Kidney tubule cell (primary cell): ENCODE measurements around the gene TIAM2.
"Not testable (repeated sequence)": the region's sequence is repeated elsewhere in the genome, so short reads cannot be mapped to it uniquely, and the experiment has no call there.

Experiments
- DNase-seq: peaks from one replicate; pipeline ENCODE4 v3.0.0-alpha.2; 2018; ENCODE audit warnings: low spot score

The TIAM2 gene

DNA sequence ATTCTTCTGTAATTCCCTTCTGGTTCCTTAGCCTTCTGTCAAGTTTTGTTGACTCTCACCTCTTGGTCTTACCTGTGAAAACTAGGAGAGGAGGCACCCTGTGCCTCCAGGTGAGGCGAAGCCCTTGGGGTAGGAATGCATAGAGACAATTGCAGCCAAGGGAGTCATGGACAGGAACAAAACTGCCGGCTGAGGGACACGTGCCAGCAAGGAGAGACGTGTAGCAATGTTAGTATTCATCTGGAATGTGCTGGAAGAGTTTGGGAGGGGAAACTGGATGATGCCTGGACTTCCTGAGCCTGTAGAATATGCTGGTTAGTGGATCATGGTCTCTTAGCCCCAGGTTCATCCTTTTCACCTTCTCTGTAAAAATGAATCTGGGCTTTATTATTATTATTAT, 3.9 kb upstream of the TIAM2 start:
- no peak for DNase-seq

GRCh38 chr6:154993026-154993425, 2.1 kb upstream of the TIAM2 start:
- no peak for DNase-seq

- no peak for DNase-seq
These were observed 1.4 kb upstream of the TIAM2 start for GRCh38 chr6:154993710-154994109.

DNA sequence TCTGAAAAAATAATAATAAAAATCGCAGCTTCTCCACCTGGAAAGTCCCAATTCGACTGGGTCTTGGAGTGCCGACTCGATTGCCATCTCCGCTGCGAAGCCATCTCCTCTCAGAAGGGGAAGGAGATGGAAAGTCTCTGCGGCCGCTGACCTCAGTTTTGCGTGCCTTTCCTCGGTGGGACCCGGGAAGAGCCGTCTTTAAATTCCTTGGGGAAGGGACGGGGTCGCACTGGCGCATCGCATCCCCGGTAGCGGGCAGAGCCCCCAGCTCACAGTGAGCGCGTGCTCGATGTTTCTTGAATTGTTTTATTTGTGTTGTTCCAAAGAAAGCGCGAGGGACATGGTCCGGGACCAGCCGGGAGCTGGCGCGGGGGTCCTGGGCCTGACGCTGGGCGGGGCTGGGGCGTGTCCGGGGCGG, 270 bp upstream of the TIAM2 start:
- DNase-seq = no peak

- DNase-seq = no peak
These were observed 988 bp downstream of the TIAM2 start for GRCh38 chr6:154996016-154996590.

- peak; percentile 40 for DNase-seq
These were observed 1.8 kb downstream of the TIAM2 start for GRCh38 chr6:154996841-154997311.

- DNase-seq = no peak
These were observed 3.7 kb downstream of the TIAM2 start for GRCh38 chr6:154998855-154999254.

DNA sequence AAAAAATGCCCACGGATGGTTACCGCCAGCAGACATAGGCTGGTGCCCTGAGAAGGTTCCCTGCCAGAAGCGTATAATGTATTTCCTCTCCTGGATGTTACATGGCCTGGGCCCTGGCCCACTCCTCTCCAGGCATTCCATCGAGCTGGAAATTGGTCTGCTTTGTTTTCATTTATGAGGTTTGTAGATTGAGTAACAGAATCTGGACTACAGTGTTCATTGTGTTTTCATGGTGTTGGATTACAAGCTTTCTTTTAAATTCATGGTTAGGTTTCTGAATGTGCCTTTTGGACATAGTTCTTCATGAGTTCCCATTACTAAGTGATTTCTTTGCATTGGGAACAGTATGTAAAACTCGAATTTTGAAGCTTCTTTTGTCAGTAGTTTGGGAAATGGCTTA, 6.4 kb downstream of the TIAM2 start:
- DNase-seq = no peak

DNA sequence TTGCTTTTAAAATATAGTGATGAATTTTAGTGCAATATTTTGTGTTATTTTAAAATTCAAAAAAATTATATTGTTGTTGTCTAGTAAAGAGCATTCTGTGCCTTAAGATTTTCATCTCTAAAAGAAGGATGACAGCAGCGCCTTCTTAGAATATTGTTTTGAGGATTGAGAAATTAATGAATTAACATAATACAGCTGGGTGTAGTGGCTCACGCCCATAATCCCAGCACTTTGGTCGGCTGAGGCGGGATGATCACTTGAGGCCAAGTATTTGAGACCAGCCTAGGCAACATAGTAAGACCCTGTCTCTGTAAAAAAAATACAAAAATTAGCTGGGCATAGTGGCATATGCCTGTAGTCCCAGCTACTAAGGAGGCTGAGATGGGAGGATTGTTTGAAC, 6.8 kb downstream of the TIAM2 start:
- DNase-seq = no peak

DNA sequence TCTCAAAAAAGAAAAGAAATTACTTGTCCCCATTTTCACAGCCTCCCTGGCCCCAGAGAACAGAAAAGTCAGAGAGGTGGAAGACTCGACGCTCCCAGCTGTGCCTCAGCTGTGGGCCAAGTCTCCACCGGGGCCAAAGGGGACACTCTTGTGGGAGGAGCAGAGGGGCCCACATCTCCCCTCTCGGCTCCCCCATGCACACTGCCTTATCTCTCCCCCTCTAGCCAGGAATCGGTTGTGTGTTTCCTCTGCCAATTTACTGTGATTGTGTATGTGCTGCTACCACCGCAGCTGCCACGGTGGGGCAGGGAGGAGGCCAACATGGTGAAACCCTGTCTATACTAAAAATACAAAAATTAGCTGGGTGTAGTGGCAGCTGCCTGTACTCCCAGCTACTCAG, 8.4 kb downstream of the TIAM2 start:
- no peak for DNase-seq

GRCh38 chr6:155004017-155004416, 8.9 kb downstream of the TIAM2 start:
- DNase-seq = no peak

- no peak for DNase-seq
These were observed 9.7 kb downstream of the TIAM2 start for GRCh38 chr6:155004576-155005372.

GRCh38 chr6:155008625-155009024, 13.5 kb downstream of the TIAM2 start:
- DNase-seq = no peak

- no peak for DNase-seq
These were observed 15.8 kb downstream of the TIAM2 start for GRCh38 chr6:155010940-155011339.

- no peak for DNase-seq
These were observed 16.7 kb downstream of the TIAM2 start for GRCh38 chr6:155011809-155012291.

GRCh38 chr6:155013457-155013876, 18.4 kb downstream of the TIAM2 start:
- no peak for DNase-seq

DNA sequence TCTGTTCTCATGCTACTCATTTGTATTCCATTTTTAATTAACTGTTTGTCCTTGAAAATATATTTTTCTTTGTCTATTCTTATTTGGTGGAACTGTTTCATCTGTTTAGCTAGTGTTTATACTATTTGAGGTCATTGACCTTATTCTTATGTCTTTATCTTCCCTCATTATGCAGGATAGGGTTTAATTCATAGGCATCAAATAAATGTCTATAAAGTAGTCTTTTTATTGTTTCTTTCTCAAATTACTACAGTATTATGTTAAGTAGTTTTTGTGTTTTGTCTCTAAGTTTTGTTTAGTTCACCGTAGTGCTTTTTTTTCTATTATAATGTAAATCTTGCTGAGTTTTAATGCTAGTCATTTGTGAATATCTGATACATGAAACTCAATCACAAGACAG, 19.0 kb downstream of the TIAM2 start:
- DNase-seq = no peak

DNA sequence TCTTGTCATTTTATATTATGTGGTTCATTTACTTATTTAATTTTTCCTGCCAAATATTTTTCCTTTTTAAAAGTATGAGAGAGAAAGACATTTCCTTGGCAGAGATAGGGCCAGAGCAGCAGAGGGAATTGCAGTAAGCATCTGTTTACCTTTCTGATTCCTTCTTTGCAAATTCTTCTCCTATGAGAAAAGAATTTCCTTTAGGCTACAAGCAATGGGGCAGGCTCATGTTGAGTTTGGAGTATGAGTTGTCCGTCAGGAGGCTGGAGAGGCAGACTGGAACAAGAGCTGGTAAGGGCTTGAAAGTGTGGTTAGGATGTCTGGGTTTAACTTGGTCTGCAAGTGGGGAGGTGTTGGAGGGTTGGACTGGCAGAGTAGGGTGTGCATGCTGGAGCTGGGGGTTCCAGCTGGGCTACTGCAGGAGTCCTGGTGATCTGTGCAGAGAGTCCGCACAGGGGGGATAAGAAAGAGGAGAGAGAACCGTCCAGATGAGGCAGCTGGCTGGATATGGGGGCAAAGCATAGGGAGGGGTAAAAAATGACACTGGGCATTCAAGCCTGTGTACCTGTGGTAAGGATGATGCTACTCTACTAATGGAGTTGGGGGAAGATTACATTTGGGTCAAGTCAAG, 19.7 kb downstream of the TIAM2 start:
- DNase-seq = no peak

DNA sequence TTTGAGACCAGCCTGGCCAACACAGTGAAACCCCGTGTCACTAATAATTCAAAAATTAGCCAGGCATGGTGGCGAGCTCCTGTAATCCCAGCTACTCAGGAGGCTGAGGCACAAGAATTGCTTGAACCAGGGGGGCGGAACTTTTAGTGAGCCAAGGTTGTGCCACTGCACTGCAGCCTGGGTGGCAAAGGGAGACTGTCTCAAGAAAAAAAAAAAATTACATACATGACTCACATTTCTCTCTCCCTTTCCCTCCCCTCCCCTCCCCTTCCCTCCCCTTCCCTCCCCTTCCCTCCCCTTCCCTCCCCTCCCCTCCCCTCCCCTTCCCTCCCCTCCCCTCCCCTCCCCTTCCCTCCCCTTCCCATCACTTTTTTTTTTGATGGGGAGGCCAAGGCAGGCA, 23.3 kb downstream of the TIAM2 start:
- not testable (repeated sequence) for DNase-seq

GRCh38 chr6:155021680-155022079, 26.6 kb downstream of the TIAM2 start:
- DNase-seq = no peak

GRCh38 chr6:155022721-155023120, 27.6 kb downstream of the TIAM2 start:
- DNase-seq = no peak

GRCh38 chr6:155023717-155024116, 28.6 kb downstream of the TIAM2 start:
- DNase-seq = no peak

DNA sequence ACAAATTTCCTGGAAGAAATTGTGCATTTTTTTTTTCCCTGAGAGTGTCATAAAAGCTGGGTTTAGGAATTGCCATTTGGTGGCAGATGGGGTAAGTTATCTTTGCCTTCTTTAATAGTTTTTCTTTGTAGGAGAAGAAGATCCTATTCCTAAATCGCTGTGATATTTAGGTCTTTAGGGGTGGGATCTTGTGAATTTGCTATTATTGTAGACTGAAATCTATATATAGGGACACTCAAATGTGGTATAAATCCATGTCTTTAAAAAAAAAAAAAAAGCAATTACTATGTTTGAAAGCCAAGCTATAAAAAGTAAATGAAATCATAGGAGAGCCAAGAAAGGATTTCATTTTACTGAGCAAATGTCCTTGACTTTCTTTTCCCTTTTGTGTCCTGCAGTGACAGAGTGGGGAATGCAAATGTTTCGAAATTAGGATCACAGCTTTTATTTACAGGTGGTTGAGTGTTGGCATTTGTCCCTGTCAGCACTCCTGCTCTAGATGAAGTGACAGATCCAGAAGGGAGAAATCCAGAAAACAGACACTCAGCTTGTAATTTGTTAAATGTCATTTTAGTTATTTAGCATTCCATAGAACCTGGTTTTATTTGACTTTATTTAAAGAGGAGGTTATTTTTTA, 29.4 kb downstream of the TIAM2 start:
- DNase-seq = no peak
